ENCODE measurements around the gene NBDY.
"Not testable (repeated sequence)": the region's sequence is repeated elsewhere in the genome, so short reads cannot be mapped to it uniquely, and the experiment has no call there.

The NBDY gene

GRCh38 chrX:56729152-56729850 lies at the start of gene NBDY:
Gene NBDY, plus strand, starts transcription at chrX:56729243. Its CDS starts 111 bp downstream, at chrX:56729354.
- ATAC-seq (peak; percentile 85), DNase-seq (peak; percentile 32)

DNA sequence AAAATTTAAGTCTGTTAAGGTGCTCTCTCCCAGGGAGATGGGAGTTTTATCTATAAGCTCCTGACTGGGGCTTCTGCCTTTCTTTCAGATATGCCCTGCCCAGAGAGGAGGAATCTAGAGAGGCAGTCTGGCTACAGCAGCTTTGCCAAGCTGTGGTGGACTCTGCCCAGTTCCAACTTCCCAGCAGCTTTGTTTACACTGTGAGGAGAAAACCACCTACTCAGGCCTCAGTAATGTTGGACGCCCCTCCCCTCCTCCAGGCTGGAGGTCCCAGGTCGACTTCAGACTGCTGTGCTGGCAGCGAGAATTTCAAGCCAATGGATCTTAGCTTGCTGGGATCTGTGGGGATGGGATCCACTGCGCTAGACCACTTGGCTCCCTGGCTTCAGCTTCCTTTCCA lies 24.5 kb upstream of the NBDY start:
- DNase-seq, ATAC-seq: not testable (repeated sequence)

GRCh38 chrX:56726605-56727004 lies 2.4 kb upstream of the NBDY start:
- peak; percentile 59 for ATAC-seq
- DNase-seq, result no peak

- no peak for ATAC-seq
- DNase-seq, result no peak
Measured at GRCh38 chrX:56727531-56727930, 1.5 kb upstream of the NBDY start.

GRCh38 chrX:56728321-56728720 lies 722 bp upstream of the NBDY start:
- no peak for ATAC-seq
- no peak for DNase-seq

DNA sequence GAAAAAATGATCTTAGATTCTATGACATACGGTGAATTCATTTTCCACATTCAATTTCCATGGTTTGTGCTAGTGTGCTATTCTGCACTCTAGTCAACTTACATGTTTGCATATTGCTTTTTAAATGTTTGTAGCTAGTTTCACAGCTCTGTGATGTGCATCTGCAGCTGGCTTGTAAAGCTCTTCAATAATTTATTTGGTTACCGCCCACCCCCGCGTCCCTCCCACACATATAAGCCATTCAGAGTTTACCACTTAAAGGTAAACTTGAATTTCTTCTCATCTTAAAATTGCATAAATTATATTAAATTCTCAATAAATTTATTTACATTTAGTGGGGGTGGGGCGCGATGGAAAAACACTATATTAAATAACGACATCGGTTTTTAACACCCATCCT lies 291 bp upstream of the NBDY start:
- ATAC-seq, result no peak
- peak; percentile 3 for DNase-seq

DNA sequence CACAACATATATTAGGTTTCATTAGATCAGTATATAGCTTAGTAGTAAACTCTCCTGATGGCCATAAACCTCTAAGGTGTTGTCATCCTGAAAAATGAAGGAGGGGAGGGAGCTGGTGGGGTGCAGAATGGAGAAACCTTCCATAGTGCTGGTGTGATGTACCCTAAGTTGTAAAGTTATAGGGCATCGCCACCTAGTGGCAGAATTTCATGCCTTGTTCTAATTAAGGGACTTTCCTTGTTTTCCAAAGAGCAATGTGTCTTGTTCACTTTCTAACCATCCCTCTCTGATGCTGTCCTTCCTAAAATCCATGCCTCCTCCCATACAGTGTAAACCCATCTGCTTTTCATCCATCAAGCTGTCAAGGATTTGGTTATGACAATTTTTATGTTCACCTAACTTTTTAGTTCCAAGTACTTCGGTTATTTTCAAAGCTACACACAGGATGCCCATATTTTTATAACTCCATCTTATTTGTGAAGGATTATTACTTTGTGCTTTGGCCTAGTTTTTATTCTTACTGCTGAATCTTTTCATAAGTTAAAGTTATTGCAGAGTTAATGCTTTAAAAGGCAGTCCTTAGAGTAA lies 4.5 kb downstream of the NBDY start:
- ATAC-seq, result no peak
- DNase-seq, result peak; percentile 56

DNA sequence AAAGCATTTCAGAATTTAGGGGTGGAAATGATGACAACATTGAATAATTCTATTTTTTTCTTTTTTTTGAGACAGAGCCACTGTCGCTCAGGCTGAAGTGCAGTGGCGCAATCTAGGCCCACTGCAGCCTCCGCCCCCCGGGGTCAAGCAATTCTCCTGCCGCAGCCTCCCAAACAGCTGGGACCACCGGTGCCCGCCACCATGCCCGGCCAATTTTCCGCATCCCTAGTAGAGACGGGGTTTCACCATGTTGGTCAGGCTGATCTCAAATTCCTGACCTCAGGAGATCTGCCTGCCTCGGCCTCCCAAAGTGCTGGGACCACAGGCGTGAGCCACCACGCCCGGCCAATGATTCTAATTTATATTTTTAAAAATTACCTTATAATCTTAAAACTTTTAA lies 7.2 kb downstream of the NBDY start:
- ATAC-seq (no peak), DNase-seq (no peak)

GRCh38 chrX:56738670-56739069 lies 9.6 kb downstream of the NBDY start:
- DNase-seq (no peak), ATAC-seq (no peak)

- no peak for DNase-seq
- peak; percentile 83 for ATAC-seq
Measured at GRCh38 chrX:56744996-56745395, 16.0 kb downstream of the NBDY start.

DNA sequence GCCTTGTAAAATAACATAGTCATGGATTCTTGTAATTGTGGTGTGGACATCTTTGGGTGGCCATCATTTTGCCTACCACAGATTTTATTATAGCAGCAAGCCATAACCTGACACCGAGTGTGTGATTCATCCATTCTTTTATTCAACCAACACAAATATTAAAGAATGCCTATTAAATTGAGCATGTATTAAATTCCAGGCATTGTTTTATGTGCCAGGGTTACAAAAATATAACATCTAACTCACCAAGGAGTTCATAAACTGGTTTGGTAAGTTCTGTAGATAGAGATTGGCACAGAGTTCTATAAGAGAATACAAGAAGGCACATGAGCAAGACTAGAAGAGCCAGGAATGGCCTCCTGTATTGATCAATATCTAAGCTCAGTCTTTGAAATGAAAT lies 18.0 kb downstream of the NBDY start:
- DNase-seq (no peak), ATAC-seq (no peak)

DNA sequence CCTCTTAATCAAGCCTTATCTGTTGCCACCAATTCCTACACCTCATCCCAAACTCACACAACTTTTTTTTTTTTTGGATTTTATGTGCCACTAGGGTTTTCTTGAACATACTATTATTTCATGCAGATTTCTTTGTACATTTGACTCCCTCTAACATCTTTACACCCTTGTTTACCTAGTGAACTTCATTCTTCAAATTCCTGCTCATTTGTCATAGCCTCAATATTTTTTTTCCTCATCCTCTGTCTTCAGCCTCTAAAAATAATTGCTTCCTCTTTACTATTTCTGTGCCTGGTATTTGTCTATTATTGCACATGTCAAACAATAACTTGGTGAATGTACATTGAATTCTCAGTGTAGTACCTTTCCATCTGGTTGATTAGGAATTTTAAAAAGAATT lies 22.0 kb downstream of the NBDY start:
- DNase-seq (no peak), ATAC-seq (no peak)

- no peak for DNase-seq
- no peak for ATAC-seq
Measured at GRCh38 chrX:56757327-56757726, 28.3 kb downstream of the NBDY start.

DNA sequence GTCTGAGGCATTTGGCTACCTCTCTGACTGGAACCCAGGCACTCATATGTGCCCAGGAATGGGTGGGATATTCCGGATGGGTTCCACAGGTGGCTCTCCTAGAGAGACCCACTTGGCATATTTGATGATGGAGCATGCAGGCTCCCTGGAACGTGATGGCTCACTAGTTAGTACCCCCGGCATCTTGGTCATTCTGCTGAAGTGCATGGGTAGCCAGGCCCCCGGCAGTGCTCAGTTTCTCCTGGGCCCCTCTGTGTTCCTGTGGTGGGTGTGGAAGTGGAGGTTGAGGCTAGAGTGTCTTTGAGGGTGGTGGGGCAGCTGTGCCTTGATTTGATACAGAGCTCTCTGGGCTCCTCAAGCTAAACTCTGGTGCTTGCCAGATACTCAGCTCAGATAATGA lies 29.4 kb downstream of the NBDY start:
- no peak for DNase-seq
- ATAC-seq, result no peak

GRCh38 chrX:56759736-56760409 lies 30.8 kb downstream of the NBDY start:
- no peak for ATAC-seq
- DNase-seq, result no peak

GRCh38 chrX:56760410-56761124 lies 31.5 kb downstream of the NBDY start:
- DNase-seq, ATAC-seq: not testable (repeated sequence)

- no peak for ATAC-seq
- no peak for DNase-seq
Measured at GRCh38 chrX:56761167-56761566, 32.1 kb downstream of the NBDY start.

DNA sequence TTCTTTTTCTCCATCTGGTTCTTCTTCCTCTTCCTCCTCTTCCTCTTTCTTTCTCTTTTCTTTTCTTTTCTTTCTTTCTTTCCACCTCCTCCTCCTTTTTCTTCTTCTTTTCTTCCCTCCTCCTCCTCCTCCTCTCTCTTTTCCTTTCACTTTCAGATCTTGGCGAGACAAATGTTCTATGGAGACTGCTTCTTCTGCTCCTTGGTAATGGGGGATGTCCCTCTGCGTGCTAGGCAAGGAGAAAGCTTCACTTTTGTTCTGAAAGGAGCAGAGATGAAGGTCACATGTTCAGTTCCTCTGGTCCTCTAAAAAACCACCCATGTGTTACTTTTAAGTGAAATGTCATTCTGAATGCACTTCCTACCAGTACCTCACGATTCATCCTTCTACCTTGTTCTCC lies 33.2 kb downstream of the NBDY start:
- DNase-seq, result no peak
- ATAC-seq, result peak; percentile 59

- no peak for DNase-seq
- ATAC-seq, result no peak
Measured at GRCh38 chrX:56762707-56763555, 33.9 kb downstream of the NBDY start.

GRCh38 chrX:56763556-56764152 lies 34.6 kb downstream of the NBDY start:
- ATAC-seq, result no peak
- DNase-seq, result no peak

GRCh38 chrX:56764153-56764974 lies 35.3 kb downstream of the NBDY start:
- DNase-seq (peak; percentile 51), ATAC-seq (peak; percentile 68)
